ENCODE results near the gene AOAH.

AOAH gene

GRCh38 chr7:36611703-36612102 is 112.6 kb downstream of the AOAH start:
- H3K27ac ChIP-seq (ENCODE audit: low read length), result no peak overlapping the region

DNA sequence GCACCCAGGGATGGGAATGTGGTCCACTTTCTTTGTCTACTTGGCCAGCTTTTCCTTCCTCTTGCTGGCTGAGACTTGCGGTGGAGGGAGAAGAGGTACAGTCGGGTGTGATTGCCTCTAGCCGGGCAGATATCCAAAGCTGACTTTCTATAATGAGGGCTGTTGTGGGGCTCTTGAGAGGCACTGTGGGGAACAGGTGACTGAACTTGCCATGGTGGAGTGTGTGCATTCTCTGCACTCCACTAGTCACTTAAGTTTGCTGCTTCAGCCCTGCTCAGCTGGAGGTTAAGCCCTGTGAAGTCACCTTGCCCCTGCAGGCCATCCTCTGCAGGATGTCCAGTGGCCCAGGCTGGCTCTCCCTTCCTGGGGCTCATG is 116.6 kb downstream of the AOAH start:
- H3K9ac ChIP-seq (ENCODE audit: low read depth, low read length), result no peak overlapping the region
- TF ChIP-seq, protein P1, sequence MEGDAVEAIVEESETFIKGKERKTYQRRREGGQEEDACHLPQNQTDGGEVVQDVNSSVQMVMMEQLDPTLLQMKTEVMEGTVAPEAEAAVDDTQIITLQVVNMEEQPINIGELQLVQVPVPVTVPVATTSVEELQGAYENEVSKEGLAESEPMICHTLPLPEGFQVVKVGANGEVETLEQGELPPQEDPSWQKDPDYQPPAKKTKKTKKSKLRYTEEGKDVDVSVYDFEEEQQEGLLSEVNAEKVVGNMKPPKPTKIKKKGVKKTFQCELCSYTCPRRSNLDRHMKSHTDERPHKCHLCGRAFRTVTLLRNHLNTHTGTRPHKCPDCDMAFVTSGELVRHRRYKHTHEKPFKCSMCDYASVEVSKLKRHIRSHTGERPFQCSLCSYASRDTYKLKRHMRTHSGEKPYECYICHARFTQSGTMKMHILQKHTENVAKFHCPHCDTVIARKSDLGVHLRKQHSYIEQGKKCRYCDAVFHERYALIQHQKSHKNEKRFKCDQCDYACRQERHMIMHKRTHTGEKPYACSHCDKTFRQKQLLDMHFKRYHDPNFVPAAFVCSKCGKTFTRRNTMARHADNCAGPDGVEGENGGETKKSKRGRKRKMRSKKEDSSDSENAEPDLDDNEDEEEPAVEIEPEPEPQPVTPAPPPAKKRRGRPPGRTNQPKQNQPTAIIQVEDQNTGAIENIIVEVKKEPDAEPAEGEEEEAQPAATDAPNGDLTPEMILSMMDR (IDR thresholded peaks at IDR 0.05; ENCODE audit: borderline replicate concordance, extremely low read depth, low read length, poor library complexity, severe bottlenecking), result no peak
- no peak for TF ChIP-seq EZH2 (IDR thresholded peaks at IDR 0.05; ENCODE audit: borderline replicate concordance, low read depth, low read length, severe bottlenecking)
- no peak overlapping the region for H2AFZ ChIP-seq (ENCODE audit: low read depth, low read length)
- no peaks in the 10 kb centered on the region for H3K79me2 ChIP-seq (ENCODE audit: insufficient read depth, low read length)
- H3K27ac ChIP-seq (ENCODE audit: low read length), result no peak overlapping the region
- DNase-seq (no peak), ATAC-seq (ENCODE audit: insufficient read depth, low read depth) (no peak)
- no peak overlapping the region for H3K4me2 ChIP-seq (ENCODE audit: insufficient read depth, low read length)
- no peaks in the 10 kb centered on the region for H3K9me3 ChIP-seq (ENCODE audit: insufficient read depth, low read length, severe bottlenecking)
- no peaks in the 10 kb centered on the region for H4K20me1 ChIP-seq (ENCODE audit: insufficient read depth, low read length)
- no peaks in the 10 kb centered on the region for H3K36me3 ChIP-seq (ENCODE audit: insufficient read depth, low read length)
- H3K4me3 ChIP-seq (ENCODE audit: low read depth in 1 of 2, low read length in 2 of 2), result no peak overlapping the region
- no peaks in the 10 kb centered on the region for H3K27me3 ChIP-seq (ENCODE audit: insufficient read depth, low read length, poor library complexity)
- no peaks in the 10 kb centered on the region; the same call in 1 of the 2 replicates for H3K4me1 ChIP-seq (ENCODE audit: insufficient read depth, low read length)

More at GRCh38 chr7:36611703-36612102, 112.6 kb downstream of the AOAH start:
- DNase-seq (no peak), ATAC-seq (ENCODE audit: insufficient read depth, low read depth) (no peak)
- Histone ChIP-seq H3K79me2 (ENCODE audit: insufficient read depth, low read length) (no peaks in the 10 kb centered on the region), H3K4me2 (ENCODE audit: insufficient read depth, low read length) (no peak overlapping the region), H3K36me3 (ENCODE audit: insufficient read depth, low read length) (no peaks in the 10 kb centered on the region), H3K4me1 (ENCODE audit: insufficient read depth, low read length) (no peaks in the 10 kb centered on the region), H3K9me3 (ENCODE audit: insufficient read depth, low read length, severe bottlenecking) (no peaks in the 10 kb centered on the region), H4K20me1 (ENCODE audit: insufficient read depth, low read length) (no peaks in the 10 kb centered on the region), H3K9ac (ENCODE audit: low read depth, low read length) (no peak overlapping the region), H3K27me3 (ENCODE audit: insufficient read depth, low read length, poor library complexity) (no peaks in the 10 kb centered on the region), H3K4me3 (ENCODE audit: low read depth in 1 of 2, low read length in 2 of 2) (no peak overlapping the region), H2AFZ (ENCODE audit: low read depth, low read length) (no peak overlapping the region)
- TF ChIP-seq, protein P1 (IDR thresholded peaks at IDR 0.05; ENCODE audit: borderline replicate concordance, extremely low read depth, low read length, poor library complexity, severe bottlenecking), result no peak
- no peak for TF ChIP-seq EZH2 (IDR thresholded peaks at IDR 0.05; ENCODE audit: borderline replicate concordance, low read depth, low read length, severe bottlenecking)

- H3K27ac ChIP-seq (ENCODE audit: low read length), result no peak overlapping the region
- no peak overlapping the region for H3K4me3 ChIP-seq (ENCODE audit: low read depth in 1 of 2, low read length in 2 of 2)
- H3K9ac ChIP-seq (ENCODE audit: low read depth, low read length), result no peak overlapping the region
- no peaks in the 10 kb centered on the region for H3K79me2 ChIP-seq (ENCODE audit: insufficient read depth, low read length)
- TF ChIP-seq, protein P1 (IDR thresholded peaks at IDR 0.05; ENCODE audit: borderline replicate concordance, extremely low read depth, low read length, poor library complexity, severe bottlenecking), result no peak
- no peaks in the 10 kb centered on the region for H3K27me3 ChIP-seq (ENCODE audit: insufficient read depth, low read length, poor library complexity)
- no peaks in the 10 kb centered on the region for H3K36me3 ChIP-seq (ENCODE audit: insufficient read depth, low read length)
- DNase-seq (no peak), ATAC-seq (ENCODE audit: insufficient read depth, low read depth) (no peak)
- no peak overlapping the region for H2AFZ ChIP-seq (ENCODE audit: low read depth, low read length)
- no peak overlapping the region for H3K4me2 ChIP-seq (ENCODE audit: insufficient read depth, low read length)
- H3K9me3 ChIP-seq (ENCODE audit: insufficient read depth, low read length, severe bottlenecking), result no peaks in the 10 kb centered on the region
- no peaks in the 10 kb centered on the region; the same call in 1 of the 2 replicates for H3K4me1 ChIP-seq (ENCODE audit: insufficient read depth, low read length)
- H4K20me1 ChIP-seq (ENCODE audit: insufficient read depth, low read length), result no peaks in the 10 kb centered on the region
Measured at GRCh38 chr7:36606976-36607720, 117.1 kb downstream of the AOAH start.

Measured in DND-41 (cell line).